ENCODE measurements around the gene SERF2.
"Not testable (repeated sequence)": the region's sequence is repeated elsewhere in the genome, so short reads cannot be mapped to it uniquely, and the experiment has no call there.

DNA sequence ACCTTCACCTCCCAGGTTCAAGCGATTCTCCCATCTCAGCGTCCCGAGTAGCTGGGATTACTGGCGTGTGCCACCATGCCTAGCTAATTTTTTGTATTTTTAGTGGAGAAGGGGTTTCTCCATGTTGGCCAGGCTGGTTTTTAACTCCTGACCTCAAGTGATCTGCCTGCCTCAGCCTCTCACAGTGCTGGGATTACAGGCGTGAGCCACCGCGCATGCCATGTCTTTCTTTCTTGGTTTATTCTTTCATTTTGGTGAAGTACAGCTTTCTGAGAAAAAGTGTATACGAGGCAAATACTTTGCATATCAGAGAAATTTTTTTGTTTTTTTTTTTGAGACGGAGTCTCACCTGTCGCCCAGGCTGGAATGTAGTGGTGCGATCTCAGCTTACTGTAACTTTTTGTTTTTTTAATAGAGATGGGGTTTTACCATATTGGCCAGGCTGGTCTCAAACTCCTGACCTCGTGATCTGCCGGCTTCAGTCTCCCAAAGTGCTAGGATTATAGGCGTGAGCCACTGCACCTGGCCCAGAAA is 39.5 kb downstream of the SERF2 start:
- TF ChIP-seq POLR2A, POLR2AphosphoS5 (IDR thresholded peaks at IDR 0.05; ENCODE audit: low read depth, low read length): not testable (repeated sequence)

Measured in GM12892 (cell line).